ENCODE data around the gene NXPH4.

DNA sequence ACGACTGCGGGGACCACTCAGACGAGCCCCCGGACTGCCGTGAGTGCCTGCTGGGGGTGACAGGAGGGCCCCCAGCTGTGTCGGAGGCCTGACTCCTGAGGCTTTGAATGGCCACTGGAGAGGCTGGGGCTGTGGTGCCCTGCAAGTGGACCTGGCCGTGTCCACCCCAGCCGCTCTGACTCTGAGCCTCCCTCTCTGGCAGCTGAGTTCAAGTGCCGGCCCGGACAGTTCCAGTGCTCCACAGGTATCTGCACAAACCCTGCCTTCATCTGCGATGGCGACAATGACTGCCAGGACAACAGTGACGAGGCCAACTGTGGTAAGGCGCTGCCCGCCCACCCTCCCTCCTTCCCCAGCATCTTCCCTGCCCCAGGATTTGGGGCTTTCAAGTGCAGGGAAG lies 16.1 kb upstream of the NXPH4 start:
- TF ChIP-seq POLR2A (IDR thresholded peaks at IDR 0.05), result no peak
- TF ChIP-seq CTCF (IDR thresholded peaks at IDR 0.05), result no peak
- no peak for TF ChIP-seq POLR2AphosphoS5 (IDR thresholded peaks at IDR 0.05)
